Caco-2 (cell line): ENCODE data around the gene POU4F3. TPM values are rescaled to one million over a fixed set of nuclear protein-coding genes. Genes with fewer than 3 reads are reported as not detected.

Experiments used
- BruUV-seq: library from RNA; stranded (reverse); fragments of 400-500 nt; replicated peaks from 2 replicates; lab custom pipeline; 2021; lab: Mats Ljungman, UMichigan
- CTCF ChIA-PET: fragments of 300-600 bp; sonication (Branson Sonifier 250); formaldehyde crosslinking; loops from one replicate; lab custom pipeline; 2022; ENCODE audit warnings: antibody characterized with exemption; lab: Charles Lee
- POLR2A ChIA-PET: fragments of 300-600 bp; sonication (Branson Sonifier 250); formaldehyde crosslinking; loops from one replicate; lab custom pipeline; 2022; ENCODE audit warnings: antibody characterized with exemption; lab: Charles Lee
- DNase-seq, 2 experiments: peaks; one replicate each; pipeline versions ENCODE4 v3.0.0 to v3.0.0-alpha.2; 2020 to 2022
- H3K27me3 ChIP-seq: replicated peaks from 2 replicates; pipeline ENCODE4 v1.6.0; 2011; ENCODE audit warnings: low read length; ENCODE audit not compliant: control insufficient read depth, insufficient read depth
- H3K36me3 ChIP-seq: 2 replicates; pipeline ENCODE4 v1.5.1; 2011; ENCODE audit warnings: low read length; ENCODE audit not compliant: control insufficient read depth, insufficient read depth
- H3K4me1 ChIP-seq: fragments of 250-450 bp; sonication (Bioruptor Pico); 2 replicates; pipeline ENCODE4 v1.5.1; 2020; ENCODE audit warnings: mild to moderate bottlenecking
- H3K4me3 ChIP-seq: 2 replicates; pipeline ENCODE4 v1.5.1; 2011; ENCODE audit warnings: low read depth, mild to moderate bottlenecking, control low read depth, low read length
- H3K9me3 ChIP-seq: fragments of 250-450 bp; sonication (Bioruptor Pico); 2 replicates; pipeline ENCODE4 v1.5.1; 2020; ENCODE audit warnings: mild to moderate bottlenecking, moderate library complexity
- H3K27ac Mint-ChIP-seq: one replicate; pipeline ENCODE4 v1.8.0; 2022; ENCODE audit warnings: mixed read lengths; ENCODE audit not compliant: unreplicated experiment
- H3K27me3 Mint-ChIP-seq: one replicate; pipeline ENCODE4 v1.8.0; 2022; ENCODE audit warnings: mixed read lengths; ENCODE audit not compliant: insufficient read depth, unreplicated experiment
- H3K36me3 Mint-ChIP-seq: one replicate; pipeline ENCODE4 v1.8.0; 2022; ENCODE audit warnings: mild to moderate bottlenecking, mixed read lengths; ENCODE audit not compliant: insufficient read depth, unreplicated experiment
- H3K4me1 Mint-ChIP-seq: one replicate; pipeline ENCODE4 v1.8.0; 2022; ENCODE audit warnings: low read depth, mixed read lengths; ENCODE audit not compliant: unreplicated experiment
- H3K4me3 Mint-ChIP-seq: one replicate; pipeline ENCODE4 v1.8.0; 2022; ENCODE audit warnings: mild to moderate bottlenecking, moderate library complexity, mixed read lengths; ENCODE audit not compliant: unreplicated experiment
- H3K9me3 Mint-ChIP-seq: one replicate; pipeline ENCODE4 v1.8.0; 2022; ENCODE audit warnings: mixed read lengths; ENCODE audit not compliant: unreplicated experiment
- CTCF ChIP-seq, 2 experiments: fragments of 200-600 bp in 1 of 2; IDR thresholded peaks; 1 replicate in 1 of 2; 2 replicates in 1 of 2; pipeline versions ENCODE4 v1.5.1 to v1.8.0; 2011 to 2022; ENCODE audit warnings: antibody characterized with exemption in 1 of 2, control low read depth in 1 of 2, inconsistent platforms in 1 of 2, low read depth in 1 of 2, low read length in 1 of 2, mild to moderate bottlenecking in 1 of 2, moderate library complexity in 1 of 2; ENCODE audit not compliant: insufficient read depth in 1 of 2, severe bottlenecking in 1 of 2, unreplicated experiment in 1 of 2
- intact Hi-C: fragments of 100-400 bp; cut with micrococcal nuclease; formaldehyde crosslinking; loops from one replicate; pipeline ENCODE4 v1.10.0; 2022; ENCODE audit not compliant: unreplicated experiment
- total RNA-seq: library from RNA; stranded (reverse); gene quantifications from 2 replicates; pipeline ENCODE4 v1.2.3, GENCODE V29; 2022

The POU4F3 gene
- total RNA-seq, 1 experiment from 2014 or later = not detected

GRCh38 chr5:146340260-146341081, 1.8 kb downstream of the POU4F3 start:
- BruUV-seq = no TSS peak
- Mint-ChIP-seq H3K4me3 (no peak overlapping the region), H3K36me3 (no peaks in the 10 kb centered on the region), H3K9me3 (no peaks in the 10 kb centered on the region), H3K4me1 (no peaks in the 10 kb centered on the region), H3K27ac (no peak overlapping the region), H3K27me3 (peaks cover 39% of the 10 kb centered on the region)
- no peaks in the 10 kb centered on the region for H3K36me3 ChIP-seq
- no peaks in the 10 kb centered on the region for H3K4me1 ChIP-seq
- ChIA-PET CTCF (no interaction called here), POLR2A (no interaction called here)
- H3K9me3 ChIP-seq = no peaks in the 10 kb centered on the region
- H3K27me3 ChIP-seq = peaks cover 1% of the 10 kb centered on the region
- intact Hi-C loops = no loop called here
- TF ChIP-seq CTCF (IDR thresholded peaks at IDR 0.05; ENCODE audit: insufficient read depth in 1 of 2, low read depth in 1 of 2, low read length in 1 of 2, severe bottlenecking in 1 of 2, unreplicated experiment in 1 of 2) = no peak
- DNase-seq = peak; percentile 65 to 69
- H3K4me3 ChIP-seq = no peak overlapping the region

DNA sequence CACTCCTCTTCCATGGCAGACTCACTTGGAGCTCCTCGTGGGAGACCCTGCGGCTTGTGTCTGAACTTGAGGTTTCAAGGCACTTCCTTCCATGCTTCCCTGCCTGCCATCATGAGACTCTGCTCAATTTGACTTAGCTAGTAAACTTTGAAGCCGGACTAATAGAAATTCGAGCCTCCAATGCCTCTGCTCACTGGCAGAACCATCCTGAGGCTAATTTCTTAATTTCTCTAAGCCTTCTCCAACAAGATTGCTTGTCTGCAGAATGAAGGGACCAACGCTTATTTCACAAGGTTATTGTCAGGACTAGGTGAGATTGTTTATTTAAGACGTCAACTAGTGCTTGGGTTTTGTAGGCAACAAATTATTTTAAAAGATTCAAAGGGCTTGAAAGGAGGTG, 3.2 kb downstream of the POU4F3 start:
- CTCF ChIA-PET = no interaction called here
- no TSS peak for BruUV-seq
- no peak overlapping the region for H3K27ac Mint-ChIP-seq

GRCh38 chr5:146342519-146342881, 3.9 kb downstream of the POU4F3 start:
- no peaks in the 10 kb centered on the region for H3K4me1 Mint-ChIP-seq
- no peak overlapping the region for H3K27ac Mint-ChIP-seq
- no TSS peak for BruUV-seq
- Histone ChIP-seq H3K27me3 (peaks cover 1% of the 10 kb centered on the region), H3K9me3 (no peaks in the 10 kb centered on the region), H3K36me3 (no peaks in the 10 kb centered on the region), H3K4me1 (no peaks in the 10 kb centered on the region), H3K4me3 (no peak overlapping the region)
- POLR2A ChIA-PET = no interaction called here
- no peak for DNase-seq
- peaks cover 48% of the 10 kb centered on the region for H3K27me3 Mint-ChIP-seq
- H3K4me3 Mint-ChIP-seq = no peak overlapping the region
- no peaks in the 10 kb centered on the region for H3K9me3 Mint-ChIP-seq
- H3K36me3 Mint-ChIP-seq = no peaks in the 10 kb centered on the region
- CTCF ChIA-PET = no interaction called here
- no peak for TF ChIP-seq CTCF (IDR thresholded peaks at IDR 0.05; ENCODE audit: insufficient read depth in 1 of 2, low read depth in 1 of 2, low read length in 1 of 2, severe bottlenecking in 1 of 2, unreplicated experiment in 1 of 2)
- intact Hi-C loops = no loop called here

More for the DNA sequence above, 3.2 kb downstream of the POU4F3 start:
- H3K4me1 ChIP-seq = no peaks in the 10 kb centered on the region
- no peaks in the 10 kb centered on the region for H3K36me3 Mint-ChIP-seq
- no peak for DNase-seq
- no peaks in the 10 kb centered on the region for H3K9me3 ChIP-seq
- H3K36me3 ChIP-seq = no peaks in the 10 kb centered on the region
- peaks cover 49% of the 10 kb centered on the region for H3K27me3 Mint-ChIP-seq
- no peak overlapping the region for H3K4me3 Mint-ChIP-seq
- no peak overlapping the region for H3K4me3 ChIP-seq
- no peak for TF ChIP-seq CTCF (IDR thresholded peaks at IDR 0.05; ENCODE audit: insufficient read depth in 1 of 2, low read depth in 1 of 2, low read length in 1 of 2, severe bottlenecking in 1 of 2, unreplicated experiment in 1 of 2)
- POLR2A ChIA-PET = no interaction called here
- intact Hi-C loops = no loop called here
- no peaks in the 10 kb centered on the region for H3K9me3 Mint-ChIP-seq
- H3K4me1 Mint-ChIP-seq = no peaks in the 10 kb centered on the region
- H3K27me3 ChIP-seq = peaks cover 1% of the 10 kb centered on the region
